Suprapubic skin (tissue), 3 donors: ENCODE results near the gene TBCE.

Source experiments
- EP300 ChIP-seq: sonication (generic); formaldehyde crosslinking; IDR thresholded peaks from one replicate; pipeline ENCODE4 v1.6.1; 2017; ENCODE audit warnings: antibody characterized with exemption
- POLR2A ChIP-seq, 2 donors: fragments of 450-650 bp; IDR thresholded peaks; one replicate each; pipeline ENCODE4 v1.6.1; 2017; ENCODE audit warnings: antibody characterized with exemption in 2 of 2, mild to moderate bottlenecking in 2 of 2, moderate library complexity in 2 of 2
- TF ChIP-seq, protein P1 (sequence below), 2 donors: fragments of 200-600 bp in 1 of 2; fragments of 450-650 bp in 1 of 2; sonication (generic) in 1 of 2; IDR thresholded peaks; one replicate each; pipeline ENCODE4 v1.5.1; 2016 to 2019; ENCODE audit warnings: antibody characterized with exemption in 2 of 2, mild to moderate bottlenecking in 1 of 2, moderate library complexity in 1 of 2

DNA sequence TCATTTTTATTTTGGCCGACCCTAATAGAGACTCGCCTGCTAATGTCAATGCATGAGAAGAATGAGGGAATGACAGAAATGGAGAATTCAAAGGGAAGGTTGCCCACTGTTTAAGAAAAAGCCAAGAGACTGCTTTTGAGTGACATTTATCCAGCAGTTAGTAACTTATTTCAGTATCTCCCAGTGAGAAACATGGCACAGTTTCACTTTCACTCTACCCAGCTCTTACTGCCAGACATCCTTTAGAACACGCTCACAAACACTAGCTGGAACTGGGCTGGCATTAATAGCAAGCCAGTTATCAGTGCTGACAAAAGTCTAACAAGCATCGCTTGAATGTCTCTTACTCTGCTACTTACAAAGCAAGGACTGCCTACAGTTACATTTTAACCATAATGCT is 30.3 kb upstream of the TBCE start:
- TF ChIP-seq, protein P1, sequence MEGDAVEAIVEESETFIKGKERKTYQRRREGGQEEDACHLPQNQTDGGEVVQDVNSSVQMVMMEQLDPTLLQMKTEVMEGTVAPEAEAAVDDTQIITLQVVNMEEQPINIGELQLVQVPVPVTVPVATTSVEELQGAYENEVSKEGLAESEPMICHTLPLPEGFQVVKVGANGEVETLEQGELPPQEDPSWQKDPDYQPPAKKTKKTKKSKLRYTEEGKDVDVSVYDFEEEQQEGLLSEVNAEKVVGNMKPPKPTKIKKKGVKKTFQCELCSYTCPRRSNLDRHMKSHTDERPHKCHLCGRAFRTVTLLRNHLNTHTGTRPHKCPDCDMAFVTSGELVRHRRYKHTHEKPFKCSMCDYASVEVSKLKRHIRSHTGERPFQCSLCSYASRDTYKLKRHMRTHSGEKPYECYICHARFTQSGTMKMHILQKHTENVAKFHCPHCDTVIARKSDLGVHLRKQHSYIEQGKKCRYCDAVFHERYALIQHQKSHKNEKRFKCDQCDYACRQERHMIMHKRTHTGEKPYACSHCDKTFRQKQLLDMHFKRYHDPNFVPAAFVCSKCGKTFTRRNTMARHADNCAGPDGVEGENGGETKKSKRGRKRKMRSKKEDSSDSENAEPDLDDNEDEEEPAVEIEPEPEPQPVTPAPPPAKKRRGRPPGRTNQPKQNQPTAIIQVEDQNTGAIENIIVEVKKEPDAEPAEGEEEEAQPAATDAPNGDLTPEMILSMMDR (IDR thresholded peaks at IDR 0.05): no peak
- TF ChIP-seq POLR2A (IDR thresholded peaks at IDR 0.05) (no peak), EP300 (no peak)
